T-helper 17 cell (primary cell): ENCODE data around the gene PCDHGA3. TPM values are rescaled to one million over a fixed set of nuclear protein-coding genes. Genes with fewer than 3 reads are reported as not detected.

Source experiments
- ATAC-seq: fragments of 150-1000 bp; cut with Tn5 transposase; 2 replicates; pipeline ENCODE4 v1.10.0; 2021; ENCODE audit warnings: mild to moderate bottlenecking, moderate library complexity
- DNase-seq, 3 donors: peaks; one replicate each; pipeline versions ENCODE4 v3.0.0 to v3.0.0-alpha.2; 2020 to 2021
- H3K9me3 ChIP-seq: one replicate; pipeline ENCODE4 v1.7.0; 2013; ENCODE audit warnings: low read length, mild to moderate bottlenecking; ENCODE audit not compliant: control insufficient read depth, poor library complexity, severe bottlenecking
- H3K27ac Mint-ChIP-seq: one replicate; pipeline ENCODE4 v1.8.0; 2022; ENCODE audit warnings: mild to moderate bottlenecking, moderate library complexity, mixed read lengths
- H3K27me3 Mint-ChIP-seq: one replicate; pipeline ENCODE4 v1.8.0; 2022; ENCODE audit warnings: mixed read lengths
- H3K36me3 Mint-ChIP-seq: one replicate; pipeline ENCODE4 v1.8.0; 2022; ENCODE audit warnings: low read depth, mixed read lengths
- H3K4me1 Mint-ChIP-seq: one replicate; pipeline ENCODE4 v1.8.0; 2022; ENCODE audit warnings: mild to moderate bottlenecking, mixed read lengths
- H3K4me3 Mint-ChIP-seq: one replicate; pipeline ENCODE4 v1.8.0; 2022; ENCODE audit warnings: mild to moderate bottlenecking, moderate library complexity, mixed read lengths
- total RNA-seq, 4 donors: library from RNA in 2 of 4; stranded (reverse) in 2 of 4; gene quantifications; one replicate each; pipeline ENCODE4 v1.2.3 and lab custom pipeline; 2022 to 2026

PCDHGA3 gene
- total RNA-seq, 2 donors from 2014 or later: 0.22 TPM; not detected in 1

- Mint-ChIP-seq H3K36me3 (peaks cover 2% of the 10 kb centered on the region), H3K27me3 (peaks cover 43% of the 10 kb centered on the region), H3K4me3 (no peak overlapping the region), H3K4me1 (no peaks in the 10 kb centered on the region), H3K27ac (no peak overlapping the region)
- DNase-seq (no peak), ATAC-seq (no peak)
- H3K9me3 ChIP-seq: no peaks in the 10 kb centered on the region
These were observed 12.5 kb downstream of the PCDHGA3 start for GRCh38 chr5:141356133-141356532.

GRCh38 chr5:141356950-141357349 is 13.3 kb downstream of the PCDHGA3 start:
- Mint-ChIP-seq H3K4me1 (no peaks in the 10 kb centered on the region), H3K36me3 (peaks cover 2% of the 10 kb centered on the region), H3K27me3 (peaks cover 45% of the 10 kb centered on the region), H3K27ac (no peak overlapping the region), H3K4me3 (no peak overlapping the region)
- H3K9me3 ChIP-seq: no peaks in the 10 kb centered on the region
- ATAC-seq (no peak), DNase-seq (no peak)

- H3K27me3 Mint-ChIP-seq: peaks cover 49% of the 10 kb centered on the region
- ATAC-seq (peak; percentile 40), DNase-seq (no peak)
- peak within 1 kb of the TSS; percentile 52 for H3K4me3 Mint-ChIP-seq
- H3K36me3 Mint-ChIP-seq: peaks cover 8% of the 10 kb centered on the region
- H3K9me3 ChIP-seq: peaks cover 8% of the 10 kb centered on the region
- no peak within 1 kb of the TSS for H3K27ac Mint-ChIP-seq
- no peaks in the 10 kb centered on the region for H3K4me1 Mint-ChIP-seq
These were observed 16.3 kb downstream of the PCDHGA3 start, which contains the start of gene PCDHGB2 for GRCh38 chr5:141359790-141360426. TSS of gene PCDHGB2 (plus strand) at chr5:141359994. CDS start at chr5:141360136, 142 bp downstream.

GRCh38 chr5:141360685-141361084 is 17.1 kb downstream of the PCDHGA3 start:
- peaks cover 14% of the 10 kb centered on the region for H3K9me3 ChIP-seq
- DNase-seq (no peak), ATAC-seq (no peak)
- H3K4me3 Mint-ChIP-seq: no peak overlapping the region
- no peak overlapping the region for H3K27ac Mint-ChIP-seq
- no peaks in the 10 kb centered on the region for H3K4me1 Mint-ChIP-seq
- peaks cover 8% of the 10 kb centered on the region for H3K36me3 Mint-ChIP-seq
- H3K27me3 Mint-ChIP-seq: peaks cover 49% of the 10 kb centered on the region

GRCh38 chr5:141362719-141363118 is 19.1 kb downstream of the PCDHGA3 start:
- Mint-ChIP-seq H3K4me3 (no peak overlapping the region), H3K27ac (no peak overlapping the region), H3K4me1 (no peaks in the 10 kb centered on the region)

GRCh38 chr5:141363952-141364660 is 20.5 kb downstream of the PCDHGA3 start, which contains the start of gene PCDHGA5:
TSS of gene PCDHGA5 (plus strand) at chr5:141364162. CDS start at chr5:141364331, 169 bp downstream.
- Mint-ChIP-seq H3K36me3 (peaks cover 10% of the 10 kb centered on the region), H3K4me1 (no peaks in the 10 kb centered on the region), H3K27me3 (peaks cover 51% of the 10 kb centered on the region), H3K4me3 (no peak within 1 kb of the TSS), H3K27ac (peak within 1 kb of the TSS; percentile 8)
- no peak for ATAC-seq
- peaks cover 19% of the 10 kb centered on the region for H3K9me3 ChIP-seq
- DNase-seq: no peak

More at GRCh38 chr5:141362719-141363118, 19.1 kb downstream of the PCDHGA3 start:
- peaks cover 57% of the 10 kb centered on the region for H3K27me3 Mint-ChIP-seq
- H3K9me3 ChIP-seq: peaks cover 19% of the 10 kb centered on the region
- no peak for DNase-seq
- no peak for ATAC-seq
- peaks cover 11% of the 10 kb centered on the region for H3K36me3 Mint-ChIP-seq

- Mint-ChIP-seq H3K4me3 (no peak overlapping the region), H3K36me3 (peaks cover 10% of the 10 kb centered on the region), H3K27me3 (peaks cover 55% of the 10 kb centered on the region), H3K27ac (no peak overlapping the region), H3K4me1 (no peaks in the 10 kb centered on the region)
- H3K9me3 ChIP-seq: peaks cover 19% of the 10 kb centered on the region
- ATAC-seq: no peak
- DNase-seq: no peak
These were observed 22.6 kb downstream of the PCDHGA3 start for GRCh38 chr5:141366016-141366896.

- peaks cover 12% of the 10 kb centered on the region for H3K9me3 ChIP-seq
- ATAC-seq (peak; percentile 83), DNase-seq (no peak)
- Mint-ChIP-seq H3K27me3 (peaks cover 41% of the 10 kb centered on the region), H3K4me3 (peak within 1 kb of the TSS; percentile 82), H3K36me3 (peaks cover 5% of the 10 kb centered on the region), H3K27ac (no peak within 1 kb of the TSS), H3K4me1 (no peaks in the 10 kb centered on the region)
These were observed 26.6 kb downstream of the PCDHGA3 start, which contains the start of gene PCDHGB3 for GRCh38 chr5:141369994-141370848. TSS of gene PCDHGB3 (plus strand) at chr5:141370242. CDS start at chr5:141370395, 153 bp downstream.

GRCh38 chr5:141371572-141372475 is 28.2 kb downstream of the PCDHGA3 start:
- Mint-ChIP-seq H3K36me3 (peaks cover 2% of the 10 kb centered on the region), H3K4me3 (no peak overlapping the region), H3K27me3 (peaks cover 27% of the 10 kb centered on the region), H3K27ac (peak overlapping the region; percentile 53), H3K4me1 (no peaks in the 10 kb centered on the region)
- H3K9me3 ChIP-seq: peaks cover 5% of the 10 kb centered on the region
- DNase-seq (no peak), ATAC-seq (no peak)

- Mint-ChIP-seq H3K36me3 (peaks cover 2% of the 10 kb centered on the region), H3K27ac (peak within 1 kb of the TSS; percentile 53), H3K4me1 (no peaks in the 10 kb centered on the region), H3K27me3 (peaks cover 27% of the 10 kb centered on the region), H3K4me3 (peak within 1 kb of the TSS; percentile 33)
- DNase-seq (no peak), ATAC-seq (no peak)
- peaks cover 5% of the 10 kb centered on the region for H3K9me3 ChIP-seq
These were observed 30.2 kb downstream of the PCDHGA3 start, which contains the start of gene PCDHGA6 for GRCh38 chr5:141373673-141374317. TSS of gene PCDHGA6 (plus strand) at chr5:141373891. CDS start at chr5:141374084, 193 bp downstream.

- no peak for ATAC-seq
- peaks cover 2% of the 10 kb centered on the region for H3K36me3 Mint-ChIP-seq
- no peaks in the 10 kb centered on the region for H3K4me1 Mint-ChIP-seq
- no peak overlapping the region for H3K4me3 Mint-ChIP-seq
- peaks cover 27% of the 10 kb centered on the region for H3K27me3 Mint-ChIP-seq
- H3K9me3 ChIP-seq: peaks cover 5% of the 10 kb centered on the region
- no peak for DNase-seq
- no peak overlapping the region for H3K27ac Mint-ChIP-seq
These were observed 31.0 kb downstream of the PCDHGA3 start for GRCh38 chr5:141374627-141375026.
